GM18520 (cell line): ENCODE measurements around the gene CALHM1.
"Not testable (repeated sequence)": the region's sequence is repeated elsewhere in the genome, so short reads cannot be mapped to it uniquely, and the experiment has no call there.

Experiments
- ATAC-seq: cut with Tn5 transposase; IDR thresholded peaks from one replicate; pipeline ENCODE4 v1.9.1; 2021; ENCODE audit not compliant: unreplicated experiment

The CALHM1 gene

DNA sequence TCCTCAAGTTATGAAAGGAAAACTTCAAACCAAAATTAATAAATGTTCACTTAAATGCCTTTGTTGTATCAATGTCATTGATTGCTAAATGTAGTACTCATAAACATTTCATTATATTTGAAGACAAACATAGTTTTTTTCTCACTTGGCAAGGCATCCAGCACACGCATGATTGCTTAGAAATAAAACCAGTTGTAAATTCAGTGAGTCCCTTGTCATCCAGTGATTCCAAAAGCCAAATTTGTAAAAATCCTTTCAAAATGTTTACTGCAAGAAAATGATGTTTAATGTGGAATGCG, 28.7 kb upstream of the CALHM1 start:
- ATAC-seq = no peak

DNA sequence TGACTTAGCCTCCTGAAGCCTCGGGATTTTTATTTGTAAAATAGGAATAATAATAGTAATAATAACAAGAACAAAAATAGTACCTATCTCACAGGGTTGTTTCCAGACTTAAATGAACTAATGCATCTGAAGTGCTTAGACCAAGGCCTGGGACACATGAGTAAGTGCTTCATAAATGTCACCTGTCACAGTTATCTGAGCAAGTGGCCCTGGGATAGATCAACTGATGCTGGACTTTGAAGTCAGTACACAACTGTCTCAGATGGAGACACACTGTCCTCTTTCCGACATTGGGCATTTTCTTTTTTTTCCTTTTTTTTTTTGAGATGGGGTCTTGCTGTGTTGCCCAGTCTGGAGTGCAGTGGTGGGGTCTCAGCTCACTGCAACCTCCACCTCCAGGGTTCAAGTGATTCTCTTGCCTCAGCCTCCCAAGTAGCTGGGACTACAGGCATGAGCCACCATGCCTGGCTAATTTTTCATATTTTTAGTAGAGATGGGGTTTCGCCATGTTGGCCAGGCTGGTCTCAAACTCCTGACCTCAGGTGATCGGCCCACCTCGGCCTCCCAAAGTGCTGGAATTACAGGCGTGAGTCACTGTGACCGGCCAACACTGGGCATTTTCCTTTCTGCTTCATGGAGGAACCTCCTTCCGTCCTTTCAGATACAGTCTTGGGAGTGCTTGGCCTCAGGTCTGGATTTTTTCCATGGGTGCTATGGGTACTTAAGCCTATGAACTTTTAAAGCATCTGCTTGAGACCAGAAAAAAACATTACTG, 28.1 kb upstream of the CALHM1 start:
- not testable (repeated sequence) for ATAC-seq

DNA sequence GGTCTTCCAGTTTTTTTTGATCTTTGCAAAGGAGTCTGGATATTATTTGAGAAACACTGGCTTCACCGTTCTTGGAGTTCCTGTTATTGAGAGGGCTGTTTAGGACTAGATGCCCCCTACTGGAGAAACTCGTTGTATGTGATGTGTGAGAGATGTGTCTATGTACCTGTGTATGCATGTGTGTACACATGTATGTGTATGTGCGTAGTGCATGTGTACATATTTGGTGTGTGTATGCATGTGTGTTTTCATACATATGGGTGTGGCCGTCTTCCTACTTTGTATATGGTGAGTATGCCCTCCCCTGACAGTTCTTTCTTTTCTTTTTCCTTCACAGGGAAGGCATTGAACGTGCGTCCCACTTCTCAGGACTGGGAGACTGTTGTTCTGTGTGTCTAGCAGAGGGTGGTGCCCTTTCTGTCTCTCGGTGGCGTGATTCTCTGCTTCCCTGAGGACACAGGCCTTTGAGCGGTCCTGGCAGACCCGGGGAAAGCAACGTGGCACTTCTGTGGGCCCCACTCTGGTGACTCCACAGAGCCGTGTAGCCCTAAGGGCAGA, 23.4 kb upstream of the CALHM1 start:
- no peak for ATAC-seq

DNA sequence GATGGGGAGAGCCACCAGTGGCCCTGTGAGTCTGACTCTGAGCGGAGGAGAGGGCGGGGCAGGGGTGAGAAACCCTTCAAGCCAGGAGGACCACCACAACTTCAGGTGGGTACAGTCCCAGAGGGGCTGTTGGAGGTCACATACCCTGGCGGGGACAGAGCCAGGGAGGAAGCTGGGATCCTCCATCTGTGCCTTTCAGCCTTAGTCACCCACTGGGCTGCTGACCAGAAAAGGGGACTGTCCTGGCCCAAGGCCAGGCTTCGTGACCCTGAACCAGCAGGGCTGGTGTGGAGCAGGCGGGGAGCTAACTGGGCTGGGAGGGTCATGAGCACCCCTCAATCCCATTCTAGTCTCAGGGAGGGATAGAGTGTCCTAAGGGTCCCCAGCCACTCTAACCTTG, 21.8 kb upstream of the CALHM1 start:
- no peak for ATAC-seq

DNA sequence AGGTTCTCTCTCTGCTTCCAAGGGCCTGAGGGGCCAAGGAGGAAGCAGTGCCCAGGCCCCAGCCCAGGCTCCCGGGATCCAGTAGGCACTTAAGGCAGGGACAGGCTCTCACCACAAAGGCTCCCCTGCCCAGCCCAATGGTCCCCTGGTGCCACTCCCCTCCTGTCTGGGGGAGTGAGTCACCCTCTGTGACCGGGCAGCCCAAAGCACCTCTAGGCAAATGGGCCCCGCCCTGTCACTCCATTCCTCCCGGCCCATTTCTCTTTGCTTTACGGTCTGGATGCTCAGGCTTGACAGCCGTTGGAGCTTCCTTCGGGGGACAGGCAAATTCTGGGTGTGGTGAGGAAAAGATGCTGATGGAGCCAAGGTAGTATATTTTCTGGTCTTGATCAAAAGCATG, 20.4 kb upstream of the CALHM1 start, which contains the start of gene CALHM3:
Gene CALHM3 (minus strand): TSS at position 106 of the 400 bp plus-strand sequence. CDS start 208 bp downstream, outside the sequence.
- no peak for ATAC-seq

DNA sequence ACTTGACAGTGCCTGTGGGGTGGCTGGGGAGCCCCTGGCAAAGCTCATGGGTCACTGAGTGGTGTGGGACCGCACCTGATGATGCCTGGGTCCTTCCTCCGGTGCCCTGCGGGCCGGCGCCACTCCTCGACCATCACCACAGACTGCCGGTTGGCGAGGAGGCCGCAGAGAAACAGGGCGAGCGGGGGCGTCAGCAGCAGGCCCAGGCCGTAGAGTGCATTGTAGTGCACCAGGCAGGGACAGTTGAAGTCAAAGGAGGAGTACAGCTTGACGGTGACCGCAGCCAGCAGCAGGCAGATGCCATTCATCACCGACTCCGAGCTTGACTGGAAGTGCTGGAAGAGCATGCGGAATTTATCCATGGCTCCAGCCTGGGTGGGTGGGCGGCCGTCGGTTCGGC, 20.0 kb upstream of the CALHM1 start:
- no peak for ATAC-seq

DNA sequence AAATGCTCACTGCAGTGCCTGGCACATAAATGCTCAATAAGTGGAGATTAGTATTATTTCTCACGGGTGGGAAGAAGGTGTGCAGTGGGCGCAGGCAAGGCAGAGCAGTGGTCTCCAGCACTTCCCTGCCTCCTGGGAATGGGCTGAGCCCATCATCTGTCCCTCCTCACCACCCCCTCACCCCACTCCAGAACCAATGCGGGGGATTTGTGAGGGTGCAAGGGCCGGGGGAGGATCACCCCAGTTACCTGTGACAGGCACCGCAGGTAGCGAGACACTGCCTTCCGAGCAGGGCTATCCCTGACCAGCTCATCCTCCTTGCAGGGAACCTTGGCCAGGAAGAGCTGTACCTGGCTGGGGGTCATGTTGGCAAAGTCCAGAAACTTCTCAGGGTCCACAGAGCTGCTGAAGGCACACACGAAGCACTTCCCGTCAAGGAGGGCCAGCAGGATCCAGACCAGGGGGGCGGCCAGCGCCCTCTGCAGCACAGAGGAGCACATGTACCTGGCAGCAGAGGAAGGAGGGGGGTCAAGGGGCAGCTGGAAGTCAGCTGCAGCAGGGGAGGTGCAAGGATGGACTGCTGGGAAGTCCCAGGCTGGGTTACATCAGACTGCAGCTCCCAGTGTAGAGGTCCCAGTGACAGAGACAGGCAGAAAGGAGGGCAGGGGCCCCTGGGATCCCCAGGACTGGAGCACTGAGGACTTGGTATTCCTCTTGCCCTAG, 17.5 kb upstream of the CALHM1 start:
- ATAC-seq = no peak

DNA sequence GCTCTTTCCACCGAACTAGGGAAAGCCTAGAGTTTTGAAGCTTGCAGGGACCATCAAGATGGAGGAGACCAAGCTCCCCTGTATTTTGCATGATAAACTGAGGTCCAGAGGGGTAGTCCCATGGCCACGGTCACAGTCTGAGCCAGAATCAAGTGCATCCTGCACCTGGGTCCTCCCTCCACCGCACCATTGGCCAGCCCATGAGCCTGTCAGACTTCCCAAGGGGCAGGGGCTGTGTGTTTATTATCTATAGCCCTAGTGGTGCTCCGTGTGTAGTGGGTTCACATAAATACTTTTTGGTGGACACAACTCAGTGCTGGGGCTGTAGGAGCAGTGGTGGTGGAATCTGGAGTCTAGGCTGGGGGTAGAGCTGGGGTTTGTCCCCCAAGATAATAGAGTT, 16.7 kb upstream of the CALHM1 start:
- no peak for ATAC-seq

DNA sequence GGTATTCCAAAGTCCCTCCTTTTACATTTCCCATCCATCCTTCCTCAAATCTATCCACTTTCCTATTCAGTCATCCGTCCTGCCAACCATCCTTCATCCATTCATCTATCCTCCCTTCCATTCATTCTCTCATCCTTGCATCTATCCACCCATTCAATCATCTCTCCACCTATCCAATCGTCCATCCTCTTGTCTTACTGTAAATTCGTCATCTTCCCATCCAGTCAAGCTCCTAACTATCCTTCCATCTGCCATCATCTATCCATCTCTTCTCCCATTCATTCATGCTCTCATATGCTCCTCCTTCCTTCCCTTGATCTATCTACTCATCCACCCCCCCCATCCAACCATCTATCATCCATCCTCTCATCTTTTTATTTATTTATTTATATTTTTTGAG, 15.4 kb upstream of the CALHM1 start:
- ATAC-seq = no peak

DNA sequence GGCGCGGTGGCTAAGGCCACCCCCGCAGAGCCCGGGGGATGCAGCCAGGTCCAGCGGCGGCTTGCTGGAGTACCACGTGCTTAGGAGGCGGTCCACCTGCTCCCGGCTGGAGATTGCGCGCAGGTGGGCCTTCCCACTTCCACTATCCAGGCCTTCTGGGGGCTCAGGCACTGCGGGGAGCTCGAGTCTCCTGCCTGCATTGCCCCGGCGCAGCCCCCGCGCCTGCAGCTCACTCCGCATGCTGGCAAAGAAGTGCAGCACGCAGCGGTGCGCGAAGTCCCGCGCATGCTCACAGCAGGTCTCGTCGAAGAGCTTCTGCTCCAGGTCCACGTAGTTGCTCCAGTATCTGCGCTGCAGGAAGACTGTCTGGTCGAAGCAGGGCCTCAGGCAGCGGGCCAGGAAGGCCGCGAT, 14.6 kb upstream of the CALHM1 start:
- ATAC-seq = no peak

DNA sequence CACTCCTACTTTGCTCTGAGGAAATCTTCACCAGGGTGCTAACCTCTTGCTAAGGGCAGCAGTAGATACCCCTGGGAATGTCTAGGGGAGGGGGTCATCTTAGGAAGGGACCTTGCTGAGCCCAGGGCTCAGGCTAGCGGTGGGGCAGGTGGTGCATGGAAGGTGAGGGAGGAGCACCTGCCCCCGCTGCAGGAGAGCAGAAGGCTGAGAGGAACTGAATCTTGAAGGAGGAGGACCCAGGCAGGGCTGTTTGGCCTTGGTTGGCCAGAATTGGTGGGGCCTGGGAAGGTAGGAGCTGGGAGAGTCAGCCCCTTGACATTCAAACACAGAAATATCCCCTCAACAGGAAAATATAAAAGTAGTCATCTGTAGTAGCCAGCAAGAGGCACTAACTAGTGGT, 13.3 kb upstream of the CALHM1 start:
- no peak for ATAC-seq

DNA sequence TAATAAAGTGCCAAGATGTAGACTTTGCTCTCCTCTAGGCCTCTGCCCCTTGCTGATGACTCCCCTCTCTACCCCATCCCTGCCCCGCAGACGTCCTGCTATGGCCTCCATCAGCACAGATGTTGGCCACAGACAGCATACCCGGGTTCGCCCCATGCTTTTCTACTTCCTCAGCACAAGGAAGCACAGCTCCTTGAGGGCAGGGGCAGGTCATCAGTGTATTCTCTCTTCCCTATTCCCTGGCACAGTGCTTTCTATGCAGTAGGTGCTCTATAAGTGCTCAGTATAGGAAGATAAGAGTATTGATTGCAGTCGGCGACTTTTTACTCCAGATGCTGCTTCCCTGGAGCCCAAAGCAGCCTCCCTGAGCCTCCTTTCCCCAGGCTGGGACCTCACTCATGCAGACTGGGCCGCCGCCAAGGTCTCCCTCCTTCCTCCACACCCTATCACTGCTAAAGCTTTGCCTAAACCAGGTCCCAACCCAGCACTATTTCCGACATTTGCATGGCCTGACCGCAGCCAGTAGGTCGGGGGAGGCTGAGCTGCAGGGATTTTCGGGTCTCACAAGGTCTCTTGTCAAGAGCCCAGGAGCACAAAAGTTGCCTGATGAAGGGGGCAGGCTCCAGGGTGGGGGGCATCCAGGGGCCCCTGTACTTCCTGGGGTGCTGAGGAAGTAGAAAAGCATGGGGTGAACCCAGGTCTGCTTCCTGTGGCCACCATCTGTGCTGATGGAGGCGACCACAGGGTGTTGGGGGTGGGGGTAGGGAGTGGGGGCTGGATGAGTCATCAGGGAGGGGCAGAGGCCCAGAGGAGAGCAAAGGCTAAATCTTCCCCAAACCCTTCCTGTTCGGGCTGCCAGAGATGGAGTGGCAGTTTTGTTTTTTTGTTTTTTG, 12.3 kb upstream of the CALHM1 start:
- peak; percentile 41 for ATAC-seq

DNA sequence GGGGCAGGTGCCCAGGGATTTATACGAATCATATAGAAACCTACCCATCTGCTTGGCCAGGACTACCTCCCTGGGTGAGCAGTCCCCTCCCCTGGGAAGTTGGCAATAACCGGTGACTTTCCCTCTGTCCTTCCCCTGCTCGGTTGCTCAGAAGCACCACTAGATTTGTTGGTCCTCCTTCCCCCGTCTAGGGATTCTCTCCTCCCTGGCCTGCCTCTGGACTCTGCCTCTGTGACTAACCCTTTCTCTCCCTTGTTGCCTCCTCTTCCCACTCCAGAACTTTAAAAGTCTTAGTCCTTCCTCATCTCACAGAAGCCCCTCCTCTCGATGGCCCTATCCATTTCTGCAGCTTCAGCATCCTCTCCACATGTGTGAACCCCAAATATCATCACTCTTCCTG, 10.5 kb upstream of the CALHM1 start:
- no peak for ATAC-seq

DNA sequence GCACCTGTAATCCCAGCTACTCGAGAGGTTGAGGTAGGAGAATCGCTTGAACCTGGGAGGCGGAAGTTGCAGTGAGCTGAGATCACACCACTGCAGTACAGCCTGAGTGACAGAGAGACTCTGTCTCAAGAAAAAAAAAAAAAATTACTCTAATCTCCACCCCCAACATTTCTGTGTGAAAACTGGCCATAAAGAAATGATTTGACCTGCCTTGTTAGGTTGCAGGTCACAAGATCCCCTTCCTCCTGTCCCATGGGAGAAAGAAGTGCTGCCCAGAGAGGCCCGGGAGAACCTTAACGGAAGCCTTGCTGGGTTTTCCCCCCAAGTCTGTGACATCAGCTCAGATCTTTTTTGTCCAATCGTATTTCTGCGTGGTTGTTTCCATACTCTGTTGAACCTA, 8.7 kb upstream of the CALHM1 start:
- no peak for ATAC-seq

DNA sequence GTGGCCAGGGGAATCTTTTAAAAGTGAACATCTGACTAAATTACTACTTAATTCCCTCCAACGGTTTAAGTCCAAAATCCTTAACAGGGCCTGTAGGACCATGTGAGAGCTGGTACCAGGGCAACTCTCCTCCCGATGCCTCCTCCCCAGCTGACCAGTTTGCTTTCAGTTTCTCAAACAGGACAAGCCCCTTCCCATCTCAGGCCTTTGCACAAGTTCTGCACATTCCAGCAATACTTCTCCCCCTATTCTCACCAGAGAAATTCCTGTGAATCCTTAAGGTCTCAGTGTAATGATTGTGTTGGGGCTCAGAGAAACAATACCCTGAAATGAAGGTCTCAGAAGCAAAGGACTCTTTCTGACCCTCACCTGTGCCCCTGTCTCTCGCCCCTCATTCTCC, 8.0 kb upstream of the CALHM1 start:
- ATAC-seq = no peak

DNA sequence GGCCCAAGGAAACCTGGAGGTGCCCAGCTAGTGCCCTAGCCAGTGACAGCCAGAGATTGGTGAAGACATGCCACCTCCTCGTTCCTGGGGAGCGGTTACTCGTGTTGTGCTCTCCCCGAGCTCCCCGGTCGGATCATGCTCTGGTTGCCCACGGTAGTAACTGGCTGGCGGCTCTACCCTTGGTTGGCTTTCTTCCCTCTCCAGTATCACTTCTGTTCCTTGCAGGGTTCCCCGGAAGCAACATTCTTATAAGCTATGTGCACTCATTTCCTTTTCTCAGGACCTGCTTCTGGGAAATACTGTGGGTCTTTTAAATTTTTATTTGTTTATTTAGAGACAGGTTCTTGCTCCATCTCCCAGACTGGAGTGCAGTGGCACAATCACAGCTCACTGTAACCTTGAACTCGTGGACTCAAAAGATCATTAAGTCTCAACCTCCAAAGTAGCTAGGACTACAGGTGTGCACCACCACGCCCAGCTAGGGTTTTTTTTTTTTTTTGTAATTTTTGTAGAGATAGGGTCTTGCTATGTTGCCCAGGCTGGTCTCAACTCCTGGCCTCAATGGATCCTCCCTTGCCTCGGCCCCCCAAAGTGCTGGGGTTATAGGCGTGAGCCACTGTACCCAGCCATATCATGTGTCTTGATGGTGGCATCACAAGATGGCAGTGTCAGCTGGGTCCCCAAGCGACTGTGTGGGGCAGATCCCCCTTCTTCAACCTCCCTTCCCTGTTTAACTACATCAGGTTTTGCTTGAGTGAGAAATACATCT, 6.9 kb upstream of the CALHM1 start:
- no peak for ATAC-seq

DNA sequence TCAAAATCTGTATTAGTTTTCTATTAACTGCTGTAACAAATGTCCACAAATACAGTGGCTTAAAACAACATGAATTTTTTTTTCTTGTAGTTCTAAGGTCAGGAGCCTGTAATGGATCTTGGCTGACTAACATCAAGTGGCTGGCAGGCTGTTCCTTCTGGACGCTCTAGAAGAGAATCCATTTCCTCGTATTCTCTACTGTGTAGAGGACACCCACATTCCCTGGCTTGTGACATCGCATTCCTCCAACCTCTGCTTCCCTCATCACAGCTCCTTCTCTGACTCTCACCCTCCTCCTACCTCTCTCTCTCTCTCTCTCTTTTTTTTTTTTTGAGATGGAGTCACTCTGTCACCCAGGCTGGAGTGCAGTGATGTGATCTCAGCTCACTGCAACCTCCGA, 4.8 kb upstream of the CALHM1 start:
- no peak for ATAC-seq

DNA sequence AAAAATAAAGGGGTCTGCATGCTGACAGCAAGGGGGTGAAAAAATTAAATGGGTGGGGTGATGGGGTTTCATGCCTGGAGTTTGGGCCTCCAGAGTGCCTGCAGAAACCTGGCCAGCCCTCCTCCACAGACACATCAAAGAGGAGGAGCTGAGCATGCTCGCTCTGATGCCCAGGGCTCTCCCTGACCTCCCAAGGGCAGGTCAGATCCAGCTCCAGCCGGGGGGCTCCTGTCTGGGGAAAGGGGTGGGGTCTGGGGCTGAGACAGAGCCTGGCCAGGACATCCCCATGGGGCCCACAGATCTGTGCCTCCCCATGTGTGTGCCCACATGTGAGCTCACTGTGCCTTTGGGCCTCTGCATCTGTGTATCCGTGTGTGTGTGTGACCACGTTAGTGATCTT, 915 bp upstream of the CALHM1 start:
- no peak for ATAC-seq

DNA sequence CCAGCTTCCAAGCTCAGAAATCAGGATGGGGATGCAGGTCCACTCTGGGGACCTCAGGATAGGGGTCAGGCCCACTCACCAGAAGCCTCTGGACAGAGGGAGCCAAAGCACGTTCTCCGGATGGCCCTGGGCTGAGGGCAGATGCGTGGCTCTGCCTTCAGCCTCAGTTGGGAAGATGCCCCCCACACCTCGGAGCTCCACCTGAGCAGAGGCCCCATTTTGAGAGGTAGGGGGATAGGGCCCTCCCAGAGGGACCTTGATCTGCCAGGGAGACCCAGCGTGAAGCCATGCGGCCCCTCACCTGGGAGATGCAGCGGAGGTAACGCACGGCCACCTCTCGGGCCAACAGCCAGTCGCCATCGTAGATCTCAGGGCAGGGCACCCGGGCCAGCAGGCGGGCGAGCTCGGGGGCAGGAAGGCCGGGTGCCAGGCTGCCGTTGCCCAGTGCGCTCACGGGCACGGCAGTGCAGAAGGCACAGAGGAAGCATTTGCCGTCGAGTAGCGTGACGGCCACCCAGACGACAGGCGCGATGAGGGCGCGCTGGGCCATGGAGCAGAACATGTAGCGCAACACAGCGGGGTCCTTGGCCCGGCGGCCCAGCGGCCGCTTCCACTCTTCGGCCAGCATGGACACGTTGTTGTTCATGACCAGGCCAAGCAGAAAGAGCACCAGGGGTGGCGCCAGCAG, 660 bp downstream of the CALHM1 start:
- ATAC-seq = no peak

DNA sequence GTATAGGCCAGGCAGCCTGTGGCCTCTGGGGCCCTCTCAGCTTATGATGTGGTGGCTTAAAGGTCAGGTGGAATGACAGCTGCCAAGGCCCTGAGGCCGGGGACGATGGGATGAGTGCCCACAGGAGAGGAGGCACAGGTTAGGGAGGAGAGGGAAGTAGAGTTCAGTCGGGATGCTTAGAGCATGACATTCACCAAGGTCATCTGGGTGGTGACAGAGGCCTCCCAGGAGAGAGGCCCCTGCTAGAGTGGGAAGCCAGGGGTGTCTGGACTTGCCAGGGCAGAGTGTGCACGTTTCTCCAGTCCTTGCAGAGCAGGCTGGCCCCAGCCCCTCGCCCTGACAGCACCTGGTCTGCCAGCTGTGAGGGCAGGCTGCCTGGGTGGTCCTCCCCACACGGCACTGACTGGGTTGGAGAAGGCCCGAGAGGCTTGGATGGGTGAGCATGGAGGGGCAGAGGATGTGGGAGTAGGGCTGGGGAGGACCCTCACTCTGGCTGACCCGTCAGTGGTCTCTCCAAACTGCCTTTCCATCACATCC, 1.5 kb downstream of the CALHM1 start:
- no peak for ATAC-seq
